ENCODE results near the gene S100A12.
A peak's percentile ranks its signal among the peaks of the same experiment; 100 is the strongest.

The S100A12 gene

GRCh38 chr1:153404768-153405167 lies 29.3 kb upstream of the S100A12 start:
- TF ChIP-seq CTCF (conservative IDR thresholded peaks at IDR 0.05; ENCODE audit: control insufficient read depth, insufficient read depth, low read depth, low read length): peak; percentile 44
- peak; percentile 9 for DNase-seq (ENCODE audit: low read depth)
- H3K4me3 ChIP-seq (ENCODE audit: control insufficient read depth, low read depth, low read length): no peak overlapping the region

GRCh38 chr1:153404086-153404635 lies 28.7 kb upstream of the S100A12 start:
- H3K4me3 ChIP-seq (ENCODE audit: control insufficient read depth, low read depth, low read length): no peak overlapping the region
- no peak for DNase-seq (ENCODE audit: low read depth)
- no peak for TF ChIP-seq CTCF (conservative IDR thresholded peaks at IDR 0.05; ENCODE audit: control insufficient read depth, insufficient read depth, low read depth, low read length)

GRCh38 chr1:153403421-153404085 lies 28.1 kb upstream of the S100A12 start:
- no peak overlapping the region for H3K4me3 ChIP-seq (ENCODE audit: control insufficient read depth, low read depth, low read length)
- TF ChIP-seq CTCF (conservative IDR thresholded peaks at IDR 0.05; ENCODE audit: control insufficient read depth, insufficient read depth, low read depth, low read length): no peak
- DNase-seq (ENCODE audit: low read depth): no peak

- no peak for TF ChIP-seq CTCF (conservative IDR thresholded peaks at IDR 0.05; ENCODE audit: control insufficient read depth, insufficient read depth, low read depth, low read length)
- DNase-seq (ENCODE audit: low read depth): no peak
- H3K4me3 ChIP-seq (ENCODE audit: control insufficient read depth, low read depth, low read length): no peak overlapping the region
Measured at GRCh38 chr1:153402226-153402625, 26.8 kb upstream of the S100A12 start.

- H3K4me3 ChIP-seq (ENCODE audit: control insufficient read depth, low read depth, low read length): no peak overlapping the region
- no peak for DNase-seq (ENCODE audit: low read depth)
- no peak for TF ChIP-seq CTCF (conservative IDR thresholded peaks at IDR 0.05; ENCODE audit: control insufficient read depth, insufficient read depth, low read depth, low read length)
Measured at GRCh38 chr1:153401461-153401860, 26.0 kb upstream of the S100A12 start.

- TF ChIP-seq CTCF (conservative IDR thresholded peaks at IDR 0.05; ENCODE audit: control insufficient read depth, insufficient read depth, low read depth, low read length): peak; percentile 17
- DNase-seq (ENCODE audit: low read depth): no peak
- H3K4me3 ChIP-seq (ENCODE audit: control insufficient read depth, low read depth, low read length): no peak overlapping the region
Measured at GRCh38 chr1:153400244-153400643, 24.8 kb upstream of the S100A12 start.
